ENCODE results near the gene ISYNA1. TPM values are rescaled to one million over a fixed set of nuclear protein-coding genes. Genes with fewer than 3 reads are reported as not detected.

Gene ISYNA1
- total and polyA plus RNA-seq, 4 donors = 4.7 to 41.9 (median 10.1) TPM

- peaks cover 9 to 49% (median 28%) of the 10 kb centered on the region in 4 donors for H3K4me1 ChIP-seq (ENCODE audit: control insufficient read depth in 4 of 4, insufficient read depth in 4 of 4, low read length in 3 of 4)
- peak; percentile 53 for DNase-seq (ENCODE audit: low spot score)
- TF ChIP-seq GABPA (IDR thresholded peaks at IDR 0.05 in 1 of 2, conservative IDR thresholded peaks at IDR 0.05 in 1 of 2) (peak in 1 of 2 donors; percentile 50), JUND (IDR thresholded peaks at IDR 0.05) (no peak)
- H3K4me3 ChIP-seq (ENCODE audit: low read depth in 1 of 3, low read length in 3 of 3) = peak overlapping the region in 1 of 3 donors; percentile 8
- H3K36me3 ChIP-seq (ENCODE audit: control insufficient read depth in 4 of 4, insufficient read depth in 3 of 4, low read depth in 1 of 4, low read length in 3 of 4) = no peaks in the 10 kb centered on the region
- H3K27ac ChIP-seq (ENCODE audit: low read depth in 1 of 2, low read length in 2 of 2) = peak overlapping the region; percentile 89 to 94
- no peaks in the 10 kb centered on the region for H3K27me3 ChIP-seq (ENCODE audit: control insufficient read depth in 4 of 4, insufficient read depth in 4 of 4, low read length in 3 of 4)
- H3K9ac ChIP-seq (ENCODE audit: low read depth in 1 of 2, low read length in 2 of 2) = no peak overlapping the region
- WGBS = 3% methylated on average over 53 of the region's 53 CpGs
- no peaks in the 10 kb centered on the region for H3K9me3 ChIP-seq (ENCODE audit: control insufficient read depth in 4 of 4, low read length in 3 of 4)
Measured at GRCh38 chr19:18417250-18418028, 20.5 kb downstream of the ISYNA1 start.

GRCh38 chr19:18416778-18417249 lies 21.1 kb downstream of the ISYNA1 start:
- peak overlapping the region in 1 of 3 donors; percentile 14 for H3K4me3 ChIP-seq (ENCODE audit: low read depth in 1 of 3, low read length in 3 of 3)
- H3K9me3 ChIP-seq (ENCODE audit: control insufficient read depth in 4 of 4, low read length in 3 of 4) = no peaks in the 10 kb centered on the region
- peak overlapping the region; percentile 89 to 94 for H3K27ac ChIP-seq (ENCODE audit: low read depth in 1 of 2, low read length in 2 of 2)
- no peaks in the 10 kb centered on the region for H3K27me3 ChIP-seq (ENCODE audit: control insufficient read depth in 4 of 4, insufficient read depth in 4 of 4, low read length in 3 of 4)
- WGBS = 3% methylated on average over 44 of the region's 44 CpGs
- H3K36me3 ChIP-seq (ENCODE audit: control insufficient read depth in 4 of 4, insufficient read depth in 3 of 4, low read depth in 1 of 4, low read length in 3 of 4) = no peaks in the 10 kb centered on the region
- peaks cover 9 to 49% (median 28%) of the 10 kb centered on the region in 4 donors for H3K4me1 ChIP-seq (ENCODE audit: control insufficient read depth in 4 of 4, insufficient read depth in 4 of 4, low read length in 3 of 4)
- TF ChIP-seq HNF4A (conservative IDR thresholded peaks at IDR 0.05) (no peak), NR2F2 (IDR thresholded peaks at IDR 0.05) (no peak), CTCF (IDR thresholded peaks at IDR 0.05; ENCODE audit: low read depth, low read length, missing input control) (no peak)
- H3K9ac ChIP-seq (ENCODE audit: low read depth in 1 of 2, low read length in 2 of 2) = no peak overlapping the region
- peak; percentile 76 for DNase-seq (ENCODE audit: low spot score)

- DNase-seq (ENCODE audit: low spot score) = no peak
- Histone ChIP-seq H3K9me3 (ENCODE audit: control insufficient read depth in 4 of 4, low read length in 3 of 4) (no peaks in the 10 kb centered on the region), H3K36me3 (ENCODE audit: control insufficient read depth in 4 of 4, insufficient read depth in 3 of 4, low read depth in 1 of 4, low read length in 3 of 4) (no peaks in the 10 kb centered on the region), H3K27ac (ENCODE audit: low read depth in 1 of 2, low read length in 2 of 2) (peak overlapping the region; percentile 74 to 94), H3K4me3 (ENCODE audit: low read depth in 1 of 3, low read length in 3 of 3) (no peak overlapping the region), H3K9ac (ENCODE audit: low read depth in 1 of 2, low read length in 2 of 2) (no peak overlapping the region), H3K27me3 (ENCODE audit: control insufficient read depth in 4 of 4, insufficient read depth in 4 of 4, low read length in 3 of 4) (no peaks in the 10 kb centered on the region), H3K4me1 (ENCODE audit: control insufficient read depth in 4 of 4, insufficient read depth in 4 of 4, low read length in 3 of 4) (peaks cover 9 to 47% (median 28%) of the 10 kb centered on the region in 4 donors)
- 55% methylated on average over 25 of the region's 25 CpGs for WGBS
- TF ChIP-seq RXRA (IDR thresholded peaks at IDR 0.05) = no peak
- TF ChIP-seq, protein P1, sequence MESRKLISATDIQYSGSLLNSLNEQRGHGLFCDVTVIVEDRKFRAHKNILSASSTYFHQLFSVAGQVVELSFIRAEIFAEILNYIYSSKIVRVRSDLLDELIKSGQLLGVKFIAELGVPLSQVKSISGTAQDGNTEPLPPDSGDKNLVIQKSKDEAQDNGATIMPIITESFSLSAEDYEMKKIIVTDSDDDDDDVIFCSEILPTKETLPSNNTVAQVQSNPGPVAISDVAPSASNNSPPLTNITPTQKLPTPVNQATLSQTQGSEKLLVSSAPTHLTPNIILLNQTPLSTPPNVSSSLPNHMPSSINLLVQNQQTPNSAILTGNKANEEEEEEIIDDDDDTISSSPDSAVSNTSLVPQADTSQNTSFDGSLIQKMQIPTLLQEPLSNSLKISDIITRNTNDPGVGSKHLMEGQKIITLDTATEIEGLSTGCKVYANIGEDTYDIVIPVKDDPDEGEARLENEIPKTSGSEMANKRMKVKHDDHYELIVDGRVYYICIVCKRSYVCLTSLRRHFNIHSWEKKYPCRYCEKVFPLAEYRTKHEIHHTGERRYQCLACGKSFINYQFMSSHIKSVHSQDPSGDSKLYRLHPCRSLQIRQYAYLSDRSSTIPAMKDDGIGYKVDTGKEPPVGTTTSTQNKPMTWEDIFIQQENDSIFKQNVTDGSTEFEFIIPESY (IDR thresholded peaks at IDR 0.05) = no peak
- TF ChIP-seq FOXA2 (IDR thresholded peaks at IDR 0.05) = no peak
- TF ChIP-seq NR2F2 (IDR thresholded peaks at IDR 0.05) = peak; percentile 45
- no peak for TF ChIP-seq RAD21 (IDR thresholded peaks at IDR 0.05)
- TF ChIP-seq, protein P2, sequence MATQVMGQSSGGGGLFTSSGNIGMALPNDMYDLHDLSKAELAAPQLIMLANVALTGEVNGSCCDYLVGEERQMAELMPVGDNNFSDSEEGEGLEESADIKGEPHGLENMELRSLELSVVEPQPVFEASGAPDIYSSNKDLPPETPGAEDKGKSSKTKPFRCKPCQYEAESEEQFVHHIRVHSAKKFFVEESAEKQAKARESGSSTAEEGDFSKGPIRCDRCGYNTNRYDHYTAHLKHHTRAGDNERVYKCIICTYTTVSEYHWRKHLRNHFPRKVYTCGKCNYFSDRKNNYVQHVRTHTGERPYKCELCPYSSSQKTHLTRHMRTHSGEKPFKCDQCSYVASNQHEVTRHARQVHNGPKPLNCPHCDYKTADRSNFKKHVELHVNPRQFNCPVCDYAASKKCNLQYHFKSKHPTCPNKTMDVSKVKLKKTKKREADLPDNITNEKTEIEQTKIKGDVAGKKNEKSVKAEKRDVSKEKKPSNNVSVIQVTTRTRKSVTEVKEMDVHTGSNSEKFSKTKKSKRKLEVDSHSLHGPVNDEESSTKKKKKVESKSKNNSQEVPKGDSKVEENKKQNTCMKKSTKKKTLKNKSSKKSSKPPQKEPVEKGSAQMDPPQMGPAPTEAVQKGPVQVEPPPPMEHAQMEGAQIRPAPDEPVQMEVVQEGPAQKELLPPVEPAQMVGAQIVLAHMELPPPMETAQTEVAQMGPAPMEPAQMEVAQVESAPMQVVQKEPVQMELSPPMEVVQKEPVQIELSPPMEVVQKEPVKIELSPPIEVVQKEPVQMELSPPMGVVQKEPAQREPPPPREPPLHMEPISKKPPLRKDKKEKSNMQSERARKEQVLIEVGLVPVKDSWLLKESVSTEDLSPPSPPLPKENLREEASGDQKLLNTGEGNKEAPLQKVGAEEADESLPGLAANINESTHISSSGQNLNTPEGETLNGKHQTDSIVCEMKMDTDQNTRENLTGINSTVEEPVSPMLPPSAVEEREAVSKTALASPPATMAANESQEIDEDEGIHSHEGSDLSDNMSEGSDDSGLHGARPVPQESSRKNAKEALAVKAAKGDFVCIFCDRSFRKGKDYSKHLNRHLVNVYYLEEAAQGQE (IDR thresholded peaks at IDR 0.05) = peak; percentile 13
- TF ChIP-seq ATF3 (IDR thresholded peaks at IDR 0.05) = no peak
- TF ChIP-seq, protein P3, sequence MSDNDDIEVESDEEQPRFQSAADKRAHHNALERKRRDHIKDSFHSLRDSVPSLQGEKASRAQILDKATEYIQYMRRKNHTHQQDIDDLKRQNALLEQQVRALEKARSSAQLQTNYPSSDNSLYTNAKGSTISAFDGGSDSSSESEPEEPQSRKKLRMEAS (IDR thresholded peaks at IDR 0.05) = no peak
- TF ChIP-seq TAF1 (conservative IDR thresholded peaks at IDR 0.05) = no peak
- TF ChIP-seq CTCF (IDR thresholded peaks at IDR 0.05; ENCODE audit: low read depth, low read length, missing input control) = no peak
- TF ChIP-seq GABPA (IDR thresholded peaks at IDR 0.05 in 1 of 2, conservative IDR thresholded peaks at IDR 0.05 in 1 of 2) = peak; percentile 29 to 50
- no peak for TF ChIP-seq YY1 (IDR thresholded peaks at IDR 0.05)
Measured at GRCh38 chr19:18415178-18415867, 22.6 kb downstream of the ISYNA1 start.

Measured in liver (tissue), 9 donors.